Liver (tissue), 9 donors: ENCODE results near the gene RPL39L. TPM values are rescaled to one million over a fixed set of nuclear protein-coding genes. Genes with fewer than 3 reads are reported as not detected.

Experiments used
- DNase-seq: peaks from one replicate; pipeline ENCODE4 v3.0.0-alpha.2; 2017; ENCODE audit warnings: low spot score
- H3K27ac ChIP-seq, 2 donors: one replicate each; pipeline ENCODE4 v1.7.0; 2013; ENCODE audit warnings: inconsistent platforms in 2 of 2, low read length in 2 of 2, control low read depth in 1 of 2, low read depth in 1 of 2, mild to moderate bottlenecking in 1 of 2
- H3K27me3 ChIP-seq, 4 donors: one replicate each; pipeline versions ENCODE4 v1.6.1 to v1.7.0; 2013; ENCODE audit warnings: low read length in 3 of 4, inconsistent platforms in 1 of 4, mild to moderate bottlenecking in 1 of 4, moderate library complexity in 1 of 4; ENCODE audit not compliant: control insufficient read depth in 4 of 4, insufficient read depth in 4 of 4
- H3K36me3 ChIP-seq, 4 donors: one replicate each; pipeline versions ENCODE4 v1.6.1 to v1.7.0; 2013; ENCODE audit warnings: low read length in 3 of 4, mild to moderate bottlenecking in 3 of 4, low read depth in 1 of 4, moderate library complexity in 1 of 4; ENCODE audit not compliant: control insufficient read depth in 4 of 4, insufficient read depth in 3 of 4
- H3K4me1 ChIP-seq, 4 donors: one replicate each; pipeline versions ENCODE4 v1.6.1 to v1.7.0; 2013; ENCODE audit warnings: low read length in 3 of 4, mild to moderate bottlenecking in 3 of 4, moderate library complexity in 1 of 4; ENCODE audit not compliant: control insufficient read depth in 4 of 4, insufficient read depth in 4 of 4
- H3K4me3 ChIP-seq, 3 donors: one replicate each; pipeline versions ENCODE4 v1.6.1 to v1.7.0; 2013; ENCODE audit warnings: low read length in 3 of 3, control low read depth in 1 of 3, low read depth in 1 of 3, mild to moderate bottlenecking in 1 of 3
- H3K9ac ChIP-seq, 2 donors: one replicate each; pipeline ENCODE4 v1.7.0; 2013; ENCODE audit warnings: low read length in 2 of 2, mild to moderate bottlenecking in 2 of 2, moderate library complexity in 2 of 2, control low read depth in 1 of 2, low read depth in 1 of 2
- H3K9me3 ChIP-seq, 4 donors: one replicate each; pipeline versions ENCODE4 v1.6.1 to v1.7.0; 2013; ENCODE audit warnings: low read length in 3 of 4; ENCODE audit not compliant: control insufficient read depth in 4 of 4
- FOXA2 ChIP-seq: IDR thresholded peaks from 2 replicates; pipeline ENCODE4 v1.6.1; 2016; ENCODE audit warnings: antibody characterized with exemption
- GABPA ChIP-seq, 2 donors: IDR thresholded peaks in 1 of 2; conservative IDR thresholded peaks in 1 of 2; 2 replicates each; pipeline ENCODE4 v1.6.1; 2016; ENCODE audit warnings: antibody characterized with exemption in 2 of 2, mild to moderate bottlenecking in 1 of 2, moderate library complexity in 1 of 2
- HNF4A ChIP-seq, 2 donors: conservative IDR thresholded peaks; 2 replicates each; pipeline ENCODE4 v1.6.1; 2016; ENCODE audit warnings: antibody characterized with exemption in 2 of 2, mild to moderate bottlenecking in 2 of 2
- JUND ChIP-seq, 2 donors: IDR thresholded peaks; 2 replicates each; pipeline ENCODE4 v1.6.1; 2016; ENCODE audit warnings: antibody characterized with exemption in 2 of 2
- MAX ChIP-seq: IDR thresholded peaks from 2 replicates; pipeline ENCODE4 v1.6.1; 2016; ENCODE audit warnings: antibody characterized with exemption
- SP1 ChIP-seq: IDR thresholded peaks from 2 replicates; pipeline ENCODE4 v1.6.1; 2018; ENCODE audit warnings: antibody characterized with exemption, mild to moderate bottlenecking
- TAF1 ChIP-seq: conservative IDR thresholded peaks from 2 replicates; pipeline ENCODE4 v1.6.1; 2016; ENCODE audit warnings: antibody characterized with exemption, mild to moderate bottlenecking
- YY1 ChIP-seq: IDR thresholded peaks from 2 replicates; pipeline ENCODE4 v1.6.1; 2016; ENCODE audit warnings: antibody characterized with exemption, mild to moderate bottlenecking
- WGBS: extraction: QIAGEN DNeasy Blood & Tissue Kit; methylation state at CpG from one replicate; pipeline ENCODE4 v1.1.7; 2013; 5-methylcytosine and 5-hydroxymethylcytosine counted together
- polyA plus RNA-seq, 2 donors: library from polyadenylated mRNA; stranded (reverse) in 1 of 2; unstranded in 1 of 2; fragments of 200-250 nt in 1 of 2; fragments of >200 nt in 1 of 2; fragmentation: Nextera tagmentation in 1 of 2; extraction: Ambion mirVana in 1 of 2; gene quantifications; one replicate each; pipeline versions ENCODE4 v1.2.1 to v1.2.3, GENCODE V29; 2013 to 2015
- total RNA-seq, 2 donors: library from RNA; depleted of rRNA; stranded (reverse); fragments of >200 nt; gene quantifications; one replicate each; pipeline ENCODE4 v1.2.3, GENCODE V29; 2014
- TF ChIP-seq, protein P1 (sequence below): fragments of 150-350 bp; IDR thresholded peaks from 2 replicates; pipeline ENCODE4 v1.5.1; 2017; ENCODE audit warnings: improper control_type of control experiment, low read depth, low read length; ENCODE audit not compliant: missing input control
- TF ChIP-seq, protein P2 (sequence below): IDR thresholded peaks from 2 replicates; pipeline ENCODE4 v1.6.1; 2016; ENCODE audit warnings: antibody characterized with exemption, mild to moderate bottlenecking
- donor health status: healthy.
- donor health status: healthy.
- donor health status: healthy.
- donor health status: healthy.
- donor health status: healthy.

The RPL39L gene
- total and polyA plus RNA-seq, 4 donors = 1.1 to 6.6 (median 4.2) TPM

DNA sequence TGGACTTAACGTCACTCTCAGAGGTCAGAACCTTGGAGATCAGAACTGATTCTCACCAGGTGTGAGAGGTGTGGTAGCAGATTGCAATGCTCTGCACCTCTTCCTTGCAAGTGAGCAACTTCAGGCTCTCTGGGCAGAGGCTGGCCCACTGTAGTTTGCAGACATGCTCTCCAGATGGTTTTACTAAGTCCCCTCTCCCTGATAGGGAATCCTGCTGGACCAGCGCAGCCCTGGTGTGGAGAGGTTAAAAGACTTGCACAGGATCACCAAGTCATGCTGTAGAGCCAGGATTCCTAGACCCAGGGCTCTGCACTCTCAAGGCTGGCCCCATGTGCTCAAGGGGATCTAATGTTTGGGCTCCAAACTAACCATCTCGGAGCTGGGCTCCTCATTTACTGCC is 62.2 kb downstream of the RPL39L start:
- 65% methylated on average over 3 of the region's 3 CpGs for WGBS
- Histone ChIP-seq H3K4me3 (no peak overlapping the region), H3K36me3 (peaks cover 11 to 68% (median 60%) of the 10 kb centered on the region in 4 donors), H3K4me1 (peaks cover 0 to 7% (median 0%) of the 10 kb centered on the region in 4 donors), H3K27me3 (no peaks in the 10 kb centered on the region), H3K9ac (no peak overlapping the region), H3K27ac (no peak overlapping the region), H3K9me3 (no peaks in the 10 kb centered on the region)
- no peak for DNase-seq
- TF ChIP-seq, protein P1, sequence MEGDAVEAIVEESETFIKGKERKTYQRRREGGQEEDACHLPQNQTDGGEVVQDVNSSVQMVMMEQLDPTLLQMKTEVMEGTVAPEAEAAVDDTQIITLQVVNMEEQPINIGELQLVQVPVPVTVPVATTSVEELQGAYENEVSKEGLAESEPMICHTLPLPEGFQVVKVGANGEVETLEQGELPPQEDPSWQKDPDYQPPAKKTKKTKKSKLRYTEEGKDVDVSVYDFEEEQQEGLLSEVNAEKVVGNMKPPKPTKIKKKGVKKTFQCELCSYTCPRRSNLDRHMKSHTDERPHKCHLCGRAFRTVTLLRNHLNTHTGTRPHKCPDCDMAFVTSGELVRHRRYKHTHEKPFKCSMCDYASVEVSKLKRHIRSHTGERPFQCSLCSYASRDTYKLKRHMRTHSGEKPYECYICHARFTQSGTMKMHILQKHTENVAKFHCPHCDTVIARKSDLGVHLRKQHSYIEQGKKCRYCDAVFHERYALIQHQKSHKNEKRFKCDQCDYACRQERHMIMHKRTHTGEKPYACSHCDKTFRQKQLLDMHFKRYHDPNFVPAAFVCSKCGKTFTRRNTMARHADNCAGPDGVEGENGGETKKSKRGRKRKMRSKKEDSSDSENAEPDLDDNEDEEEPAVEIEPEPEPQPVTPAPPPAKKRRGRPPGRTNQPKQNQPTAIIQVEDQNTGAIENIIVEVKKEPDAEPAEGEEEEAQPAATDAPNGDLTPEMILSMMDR = no peak
- TF ChIP-seq SP1 (no peak), FOXA2 (no peak), MAX (no peak), HNF4A (conservative IDR thresholded peaks at IDR 0.05) (no peak)

- TF ChIP-seq, protein P2, sequence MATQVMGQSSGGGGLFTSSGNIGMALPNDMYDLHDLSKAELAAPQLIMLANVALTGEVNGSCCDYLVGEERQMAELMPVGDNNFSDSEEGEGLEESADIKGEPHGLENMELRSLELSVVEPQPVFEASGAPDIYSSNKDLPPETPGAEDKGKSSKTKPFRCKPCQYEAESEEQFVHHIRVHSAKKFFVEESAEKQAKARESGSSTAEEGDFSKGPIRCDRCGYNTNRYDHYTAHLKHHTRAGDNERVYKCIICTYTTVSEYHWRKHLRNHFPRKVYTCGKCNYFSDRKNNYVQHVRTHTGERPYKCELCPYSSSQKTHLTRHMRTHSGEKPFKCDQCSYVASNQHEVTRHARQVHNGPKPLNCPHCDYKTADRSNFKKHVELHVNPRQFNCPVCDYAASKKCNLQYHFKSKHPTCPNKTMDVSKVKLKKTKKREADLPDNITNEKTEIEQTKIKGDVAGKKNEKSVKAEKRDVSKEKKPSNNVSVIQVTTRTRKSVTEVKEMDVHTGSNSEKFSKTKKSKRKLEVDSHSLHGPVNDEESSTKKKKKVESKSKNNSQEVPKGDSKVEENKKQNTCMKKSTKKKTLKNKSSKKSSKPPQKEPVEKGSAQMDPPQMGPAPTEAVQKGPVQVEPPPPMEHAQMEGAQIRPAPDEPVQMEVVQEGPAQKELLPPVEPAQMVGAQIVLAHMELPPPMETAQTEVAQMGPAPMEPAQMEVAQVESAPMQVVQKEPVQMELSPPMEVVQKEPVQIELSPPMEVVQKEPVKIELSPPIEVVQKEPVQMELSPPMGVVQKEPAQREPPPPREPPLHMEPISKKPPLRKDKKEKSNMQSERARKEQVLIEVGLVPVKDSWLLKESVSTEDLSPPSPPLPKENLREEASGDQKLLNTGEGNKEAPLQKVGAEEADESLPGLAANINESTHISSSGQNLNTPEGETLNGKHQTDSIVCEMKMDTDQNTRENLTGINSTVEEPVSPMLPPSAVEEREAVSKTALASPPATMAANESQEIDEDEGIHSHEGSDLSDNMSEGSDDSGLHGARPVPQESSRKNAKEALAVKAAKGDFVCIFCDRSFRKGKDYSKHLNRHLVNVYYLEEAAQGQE = no peak
- TF ChIP-seq TAF1 = no peak
- H3K4me3 ChIP-seq = no peak overlapping the region
- H3K9me3 ChIP-seq = no peaks in the 10 kb centered on the region
- H3K27ac ChIP-seq = no peak overlapping the region
- H3K36me3 ChIP-seq = peaks cover 13 to 70% (median 64%) of the 10 kb centered on the region in 4 donors
- WGBS = 97% methylated on average over 6 of the region's 6 CpGs
- H3K9ac ChIP-seq = no peak overlapping the region
- no peaks in the 10 kb centered on the region for H3K27me3 ChIP-seq
- H3K4me1 ChIP-seq = peaks cover 0 to 8% (median 0%) of the 10 kb centered on the region in 4 donors
- DNase-seq = no peak
Observed at GRCh38 chr3:187076297-187076696, 63.0 kb downstream of the RPL39L start.

DNA sequence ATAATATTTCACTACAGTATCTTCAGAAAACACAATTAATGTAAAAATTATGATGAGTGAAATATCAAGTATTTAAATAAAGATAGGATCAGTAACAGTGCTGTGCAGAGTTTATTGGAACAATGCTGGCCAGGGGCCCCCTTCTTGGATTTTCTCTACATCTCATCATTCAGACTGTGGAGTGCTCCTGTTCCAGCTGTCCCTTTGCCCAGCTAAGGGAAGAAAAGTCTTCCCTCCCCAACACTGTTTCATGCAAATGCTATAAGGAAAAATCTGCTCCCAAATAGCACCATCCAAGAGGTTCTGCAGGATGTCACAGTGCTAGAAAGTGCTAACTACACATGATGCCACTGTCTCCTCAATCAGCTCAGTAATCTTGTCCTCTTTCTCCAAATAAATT is 64.5 kb downstream of the RPL39L start:
- Histone ChIP-seq H3K36me3 (peaks cover 13 to 81% (median 73%) of the 10 kb centered on the region in 4 donors), H3K27me3 (no peaks in the 10 kb centered on the region), H3K9ac (no peak overlapping the region), H3K27ac (no peak overlapping the region), H3K4me3 (no peak overlapping the region), H3K9me3 (no peaks in the 10 kb centered on the region), H3K4me1 (peaks cover 0 to 8% (median 0%) of the 10 kb centered on the region in 4 donors)
- no peak for TF ChIP-seq GABPA (IDR thresholded peaks at IDR 0.05 in 1 of 2, conservative IDR thresholded peaks at IDR 0.05 in 1 of 2)
- TF ChIP-seq, protein P2 = no peak
- no peak for TF ChIP-seq YY1
- no peak for TF ChIP-seq JUND (IDR thresholded peaks at IDR 0.05)
- TF ChIP-seq FOXA2 = no peak
- no peak for DNase-seq
